ENCODE measurements around the gene CEP97.
"Not testable (repeated sequence)": the region's sequence is repeated elsewhere in the genome, so short reads cannot be mapped to it uniquely, and the experiment has no call there.

The CEP97 gene

DNA sequence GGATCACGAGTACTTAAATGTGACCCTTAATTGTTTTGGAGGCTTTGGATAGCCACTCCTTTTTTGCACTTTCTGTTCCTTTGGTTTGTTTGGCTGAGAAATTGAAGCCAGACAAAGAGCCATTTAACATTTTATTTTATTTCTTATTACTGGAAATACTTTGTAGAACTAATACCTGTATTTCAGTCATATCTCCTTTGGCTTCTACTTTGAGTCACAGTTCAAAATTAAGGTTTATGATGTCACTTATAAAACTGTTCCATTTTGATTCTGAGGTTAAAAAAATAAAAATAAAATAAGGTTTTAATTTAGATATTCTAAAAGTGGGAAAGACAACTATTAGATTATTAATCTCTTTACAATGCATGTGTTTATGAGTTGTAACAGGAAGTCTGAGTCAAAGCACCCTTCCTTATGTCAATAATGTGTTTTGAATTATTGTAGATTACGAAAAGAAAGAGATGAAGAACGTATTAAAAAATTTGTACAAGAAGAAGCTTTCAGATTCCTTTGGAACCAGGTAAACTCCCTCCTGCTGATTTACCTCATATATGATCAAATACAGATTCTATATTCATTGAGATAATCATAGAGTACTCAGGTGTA, 37.7 kb downstream of the CEP97 start:
- no peak for DNase-seq (ENCODE audit: low spot score)

DNA sequence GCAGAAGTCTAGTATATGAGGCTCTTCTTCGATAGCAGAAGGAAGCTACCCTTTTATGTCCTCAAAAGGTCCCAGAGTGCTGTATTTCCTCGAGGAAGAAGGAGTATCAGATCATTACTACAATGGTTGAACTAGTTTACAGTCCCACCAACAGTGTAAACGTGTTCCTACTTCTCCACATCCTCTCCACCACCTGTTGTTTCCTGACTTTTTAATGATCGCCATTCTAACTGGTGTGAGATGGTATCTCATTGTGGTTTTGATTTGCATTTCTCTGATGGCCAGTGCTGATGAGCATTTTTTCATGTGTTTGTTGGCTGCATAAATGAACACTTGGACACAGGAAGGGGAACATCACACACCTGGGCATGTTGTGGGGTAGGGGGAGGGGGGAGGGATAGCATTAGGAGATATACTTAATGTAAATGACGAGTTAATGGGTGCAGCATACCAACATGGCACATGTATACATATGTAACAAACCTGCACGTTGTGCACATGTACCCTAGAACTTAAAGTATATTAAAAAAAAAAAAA, 53.4 kb downstream of the CEP97 start:
- not testable (repeated sequence) for DNase-seq (ENCODE audit: low spot score)

DNA sequence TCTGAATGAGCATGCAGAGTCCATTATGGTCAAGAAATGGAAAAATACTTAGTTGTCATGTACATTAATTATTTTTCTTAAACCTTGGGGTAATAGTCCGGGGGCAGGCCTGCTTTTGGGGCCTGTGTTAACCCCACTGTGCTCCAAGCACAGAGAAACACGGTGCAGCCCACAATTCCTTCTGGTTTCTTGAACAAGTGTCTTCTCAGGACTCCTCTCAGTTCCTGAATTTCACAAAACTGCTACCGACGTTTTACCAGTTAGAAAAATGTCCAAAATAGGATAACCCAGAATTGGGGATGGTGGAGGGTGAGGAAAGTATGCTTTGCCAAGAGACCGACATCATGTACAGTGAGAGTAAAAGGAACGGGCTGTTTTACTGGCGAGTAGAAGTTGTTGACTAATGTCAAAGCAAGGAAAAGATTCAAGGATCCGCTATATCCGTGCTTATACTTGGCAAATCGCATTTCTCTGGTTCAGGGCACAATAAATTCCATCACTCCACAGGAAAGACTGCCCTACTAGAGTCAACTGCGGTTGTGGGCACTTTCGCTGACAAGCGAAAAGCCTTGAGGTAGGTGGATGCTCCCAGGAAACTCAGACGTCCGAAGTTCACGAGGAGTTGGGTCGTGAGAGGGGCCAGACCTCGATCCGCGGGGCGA, 54.1 kb downstream of the CEP97 start:
- DNase-seq (ENCODE audit: low spot score) = no peak

DNA sequence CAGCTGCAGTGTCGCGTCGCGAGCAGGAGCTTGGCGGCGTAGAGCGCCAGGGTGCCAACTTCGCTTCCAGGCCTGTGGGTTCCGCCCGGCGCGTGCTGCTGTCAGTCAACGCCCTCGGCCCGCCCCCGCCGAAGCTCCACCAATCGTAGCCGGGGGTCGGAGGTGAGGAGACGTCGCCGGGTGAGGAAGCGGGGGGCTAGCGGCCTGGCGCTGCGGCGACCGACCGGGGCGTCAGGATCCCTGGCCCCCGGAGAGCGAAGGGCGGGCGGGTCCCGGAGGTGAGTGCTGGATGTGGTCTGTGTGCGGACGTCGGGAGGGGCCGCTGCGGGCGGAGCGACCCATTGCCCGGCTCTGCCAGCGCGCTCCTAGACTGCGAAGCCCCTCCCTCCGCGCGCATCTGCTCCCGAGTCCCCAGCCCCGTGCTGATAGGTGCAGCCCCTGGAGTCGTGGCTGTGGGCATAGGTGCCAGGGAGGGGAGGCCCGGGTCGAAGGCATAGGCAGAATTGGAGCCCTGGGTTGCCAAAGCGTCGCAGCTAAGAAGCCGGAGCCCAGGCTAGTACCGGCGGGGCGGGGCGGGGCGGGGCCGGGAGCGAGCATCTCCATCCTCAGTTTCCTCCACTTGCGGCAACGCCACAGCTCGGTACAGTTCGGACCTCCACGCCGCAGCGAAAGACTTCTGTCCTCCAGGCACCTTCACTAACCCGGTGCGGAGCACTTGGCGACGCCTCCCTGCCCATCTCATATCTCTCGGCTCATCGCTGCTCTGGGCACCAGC, 54.8 kb downstream of the CEP97 start, which contains the start of gene NXPE3:
Gene NXPE3, plus strand, starts transcription at position 165 of the 775 bp plus-strand sequence. CDS start 6,386 bp downstream, outside the sequence.
- peak; percentile 93 for DNase-seq (ENCODE audit: low spot score)

DNA sequence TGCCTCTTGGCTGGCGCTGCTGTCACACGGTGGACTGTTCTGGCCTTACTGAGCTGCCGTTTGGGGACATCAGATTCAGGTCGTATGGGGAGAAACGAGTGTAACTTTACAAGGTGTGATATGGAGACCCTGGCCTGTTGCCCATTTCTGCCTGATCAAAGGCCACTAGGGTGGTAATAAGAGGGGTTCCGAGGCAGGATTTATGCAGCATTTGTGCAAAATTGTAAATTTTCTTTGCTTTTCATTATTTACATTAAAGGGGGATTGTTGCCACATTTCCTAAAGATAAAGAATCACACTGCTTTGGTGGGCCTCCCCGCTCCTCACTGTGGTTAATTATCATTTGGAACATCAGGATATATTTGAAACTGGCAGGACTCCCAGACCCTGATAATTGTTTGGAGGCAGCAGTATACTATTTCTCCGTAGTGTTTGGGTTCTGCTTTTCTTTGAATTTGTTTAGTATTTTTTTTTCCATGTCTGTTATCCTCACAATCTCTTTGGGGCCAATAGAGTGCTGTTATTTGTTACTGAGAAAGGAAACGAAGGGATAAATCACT, 55.5 kb downstream of the CEP97 start:
- no peak for DNase-seq (ENCODE audit: low spot score)

DNA sequence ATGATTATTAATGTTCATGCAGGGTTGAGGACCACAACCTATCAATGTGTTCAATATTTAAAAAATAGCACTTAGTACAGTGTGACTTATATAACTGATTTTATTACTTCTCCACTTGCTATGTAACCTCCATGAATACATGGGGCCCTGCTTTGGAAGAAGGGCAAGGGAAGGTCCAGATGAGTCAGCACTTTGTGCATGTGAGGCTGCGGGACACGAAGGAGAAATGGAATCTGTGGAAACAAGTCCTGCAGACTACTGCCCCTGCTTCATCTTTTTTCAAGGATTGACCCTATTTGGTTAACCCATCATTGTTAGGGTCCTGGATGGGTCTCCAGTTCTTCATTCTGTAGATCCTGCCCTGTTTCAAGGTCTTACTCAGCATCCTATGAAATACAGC, 56.2 kb downstream of the CEP97 start:
- DNase-seq (ENCODE audit: low spot score) = no peak

DNA sequence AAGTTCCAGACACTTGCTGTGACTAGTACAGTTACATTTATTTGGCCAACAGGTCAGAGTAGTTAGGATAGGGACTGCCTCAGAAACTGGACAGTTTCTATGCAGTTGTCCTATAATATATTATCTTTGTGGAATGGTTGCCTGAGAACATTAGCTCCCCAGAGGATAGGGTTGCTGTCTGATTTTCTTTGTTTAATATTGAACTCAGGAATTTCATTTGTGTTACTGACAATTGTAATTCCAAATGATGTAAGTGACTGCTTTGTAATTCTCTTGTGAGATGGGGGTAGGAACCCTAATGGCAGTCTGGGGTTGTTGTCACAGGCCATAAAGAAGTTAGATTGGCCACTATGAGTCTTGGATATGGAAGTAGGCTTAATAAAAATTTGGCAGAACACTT, 56.8 kb downstream of the CEP97 start:
- no peak for DNase-seq (ENCODE audit: low spot score)

DNA sequence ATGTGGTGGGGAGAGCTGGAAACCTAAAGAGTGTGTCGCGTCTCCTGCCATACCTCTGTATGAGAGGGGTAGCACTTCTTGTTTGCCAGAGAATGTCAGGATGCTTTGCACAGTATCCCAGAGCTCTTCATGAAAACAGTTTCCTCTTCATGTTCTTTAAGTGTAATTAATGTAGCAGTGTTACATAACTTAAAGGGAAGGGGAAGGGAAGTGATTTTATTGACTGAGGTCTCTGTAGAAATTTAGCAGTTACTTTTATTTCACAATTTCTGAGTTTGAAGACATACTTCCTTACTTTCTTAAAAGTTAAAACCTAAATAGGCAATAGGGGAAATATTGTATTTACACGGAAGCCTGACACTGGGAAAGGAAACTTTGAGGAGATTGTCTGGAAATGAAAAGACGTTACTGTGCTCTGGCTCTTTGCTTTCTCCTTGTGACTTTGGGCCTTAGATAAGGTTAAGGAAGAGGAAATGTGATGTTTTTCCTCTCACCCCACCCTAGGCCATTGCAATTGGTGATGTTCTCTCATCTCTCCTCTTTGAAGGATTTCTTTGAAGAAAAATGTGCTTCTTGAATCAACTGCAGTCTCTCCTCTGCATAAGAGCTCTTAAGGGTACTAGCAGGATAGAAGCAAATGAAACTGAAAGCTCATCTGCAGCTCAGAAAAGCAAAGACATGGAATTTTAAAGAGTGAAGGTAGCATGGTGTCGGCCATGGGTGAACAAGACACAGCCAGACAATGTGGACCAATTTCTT, 60.6 kb downstream of the CEP97 start:
- no peak for DNase-seq (ENCODE audit: low spot score)

DNA sequence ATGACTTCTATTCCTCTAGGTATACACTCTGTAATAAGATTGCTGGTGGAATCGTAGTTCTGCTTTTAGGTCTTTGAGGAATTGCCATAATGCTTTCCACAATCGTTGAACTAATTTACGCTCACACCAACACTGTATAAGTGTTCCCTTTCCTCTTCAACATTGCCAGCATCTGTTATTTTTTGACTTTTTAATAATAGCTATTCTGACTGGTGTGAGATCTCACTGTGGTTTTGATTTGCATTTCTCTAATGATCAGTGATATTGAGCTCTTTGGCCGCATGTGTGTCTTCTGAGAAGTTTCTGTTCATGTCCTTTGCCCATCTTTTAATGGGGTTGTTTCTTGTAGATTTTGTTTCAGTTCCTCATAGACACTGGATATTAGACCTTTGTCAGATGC, 67.4 kb downstream of the CEP97 start:
- no peak for DNase-seq (ENCODE audit: low spot score)

DNA sequence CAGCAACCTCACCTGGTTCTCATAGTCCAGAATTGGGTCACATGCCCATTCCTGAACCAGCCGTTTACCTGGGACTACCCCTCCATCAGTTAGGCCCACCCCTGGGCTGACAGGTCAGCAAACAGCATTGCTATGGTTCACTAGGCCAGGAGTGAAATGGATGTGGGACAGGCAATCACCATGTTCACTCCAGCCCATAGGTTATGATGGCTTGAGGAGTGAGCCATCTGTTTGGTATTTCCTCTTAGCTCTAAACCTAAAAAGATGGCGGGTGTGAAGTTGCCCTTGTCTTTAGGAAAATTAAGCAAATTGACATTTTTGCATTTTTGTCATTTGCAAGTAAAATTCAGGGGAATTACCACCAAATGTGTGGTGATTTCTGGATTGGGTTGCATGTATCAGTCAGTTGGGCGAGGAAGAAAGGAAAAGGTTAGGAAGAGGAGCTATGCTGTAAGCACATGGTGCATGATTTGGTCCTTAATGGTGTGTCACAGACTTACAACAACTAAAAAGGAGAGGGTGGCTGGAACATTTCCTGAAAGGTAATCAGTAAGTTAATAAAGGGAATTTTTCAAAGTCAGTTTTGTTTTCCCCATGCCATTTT, 71.8 kb downstream of the CEP97 start:
- no peak for DNase-seq (ENCODE audit: low spot score)

DNA sequence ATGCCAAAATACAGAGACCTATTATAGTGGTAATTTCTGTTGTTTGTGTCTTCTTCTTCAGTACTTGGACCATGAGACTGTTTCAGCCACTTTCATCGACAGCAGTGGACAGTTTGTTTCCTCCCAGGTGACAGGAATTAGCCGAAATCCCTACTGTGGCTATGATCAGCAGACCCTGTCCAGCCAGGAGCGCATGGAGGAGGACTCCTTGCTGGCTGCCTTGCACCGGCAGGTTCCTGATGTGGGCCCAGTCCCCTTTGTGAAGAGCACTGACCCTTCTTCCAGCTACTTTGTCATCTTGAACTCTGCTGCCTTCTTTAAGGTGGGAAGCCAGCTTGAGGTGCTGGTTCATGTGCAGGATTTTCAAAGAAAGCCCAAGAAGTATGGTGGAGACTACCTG, 76.8 kb downstream of the CEP97 start:
- DNase-seq (ENCODE audit: low spot score) = no peak

DNA sequence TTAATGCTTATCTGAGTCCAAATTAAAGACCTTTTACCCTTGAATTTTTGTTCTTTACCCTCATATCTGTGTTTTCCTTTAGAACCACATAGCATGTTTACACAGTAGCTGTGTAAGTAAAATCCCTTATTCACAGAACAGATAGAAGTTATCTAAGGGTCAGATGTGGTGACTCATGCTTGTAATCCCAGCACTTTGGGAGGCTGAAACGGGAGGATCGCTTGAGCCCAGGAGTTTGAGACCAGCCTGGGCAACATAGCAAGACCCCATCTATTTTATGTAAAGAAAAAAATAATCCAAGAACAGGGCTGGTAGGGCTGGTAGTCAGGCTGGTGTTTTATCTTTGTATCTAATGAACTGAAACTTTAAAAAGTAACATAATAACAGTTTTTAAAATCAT, 77.8 kb downstream of the CEP97 start:
- no peak for DNase-seq (ENCODE audit: low spot score)

DNA sequence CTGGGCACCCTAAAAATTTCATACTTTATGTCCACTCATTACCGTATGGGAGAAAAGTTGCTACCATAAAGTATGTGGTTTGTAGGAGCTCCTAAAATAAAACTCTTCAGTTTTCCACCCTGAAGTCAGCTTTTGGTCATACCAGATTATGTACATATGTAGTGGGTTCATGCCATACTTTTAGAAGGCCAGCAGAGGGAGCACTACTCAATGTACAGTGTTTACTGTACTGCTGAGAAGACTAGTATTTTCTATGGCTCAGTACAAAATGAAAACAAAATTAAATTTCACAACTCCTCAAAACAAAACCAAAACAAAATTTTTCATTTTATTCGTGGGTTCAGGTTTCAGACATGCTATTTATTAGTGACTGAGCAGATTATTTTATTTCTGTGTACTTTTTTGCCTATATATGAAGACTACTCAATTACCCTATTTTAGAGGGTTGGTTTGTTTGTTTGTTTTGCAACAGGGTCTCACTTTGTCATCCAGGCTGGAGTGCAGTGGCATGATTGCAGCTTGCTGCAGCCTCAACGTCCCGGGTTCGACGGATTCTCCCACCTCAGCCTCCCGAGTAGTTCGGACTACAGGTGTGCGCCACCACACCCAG, 78.9 kb downstream of the CEP97 start:
- DNase-seq (ENCODE audit: low spot score) = peak; percentile 76

DNA sequence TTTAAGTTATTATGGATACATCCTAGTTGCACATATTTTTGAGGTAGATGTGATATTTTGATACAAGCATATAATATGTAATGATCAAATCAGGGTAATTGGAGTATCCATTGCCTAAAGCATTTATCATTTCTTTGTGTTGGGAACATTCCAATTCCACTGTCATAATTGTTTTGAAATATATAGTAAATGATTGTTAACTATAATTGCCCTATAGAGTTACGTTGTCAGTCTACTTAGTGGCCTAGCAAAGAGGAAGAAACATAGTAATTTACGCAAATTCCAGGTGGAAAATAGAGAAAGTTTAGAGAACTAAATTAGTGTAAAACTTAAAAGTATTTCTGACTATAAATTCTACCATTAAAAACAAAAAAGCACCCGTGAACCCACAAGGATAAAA, 79.5 kb downstream of the CEP97 start:
- no peak for DNase-seq (ENCODE audit: low spot score)

DNA sequence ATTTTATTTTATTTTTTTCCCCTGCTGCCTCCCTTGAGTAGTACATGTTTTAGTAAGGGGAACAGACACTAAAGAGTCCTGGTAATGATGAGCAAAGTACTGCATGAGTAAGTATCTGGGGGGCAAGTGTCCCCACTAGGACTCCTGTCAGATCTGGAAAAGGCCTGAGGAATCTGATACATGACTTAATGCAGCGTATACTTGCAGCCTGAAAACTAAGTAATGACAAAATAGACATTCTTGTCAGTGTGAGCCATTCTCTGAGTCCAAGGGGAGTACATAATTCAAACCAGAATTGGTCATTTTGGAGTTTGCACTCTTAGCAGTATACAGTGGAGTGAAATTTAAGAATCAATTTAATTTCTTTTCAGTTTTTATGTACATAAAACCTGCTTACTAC, 82.1 kb downstream of the CEP97 start:
- DNase-seq (ENCODE audit: low spot score) = no peak

DNA sequence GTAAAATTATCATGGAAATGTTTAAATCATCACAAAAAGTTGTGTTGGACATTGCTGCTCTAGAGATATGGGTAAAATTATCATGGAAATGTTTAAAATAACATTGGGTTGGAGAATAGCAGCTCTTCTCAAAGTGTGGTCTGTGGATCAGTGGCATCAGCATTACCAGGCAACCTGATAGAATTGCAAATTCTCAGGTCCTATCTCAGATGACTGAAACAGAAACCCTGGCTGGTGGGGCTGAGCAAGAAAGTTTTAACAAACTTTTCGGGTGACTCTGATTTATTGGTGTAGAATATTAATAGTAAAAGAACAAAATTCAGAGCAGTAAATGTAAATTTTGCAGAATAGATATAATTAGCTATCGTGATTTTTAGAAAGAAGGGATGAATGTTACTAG, 83.5 kb downstream of the CEP97 start:
- DNase-seq (ENCODE audit: low spot score) = peak; percentile 46

DNA sequence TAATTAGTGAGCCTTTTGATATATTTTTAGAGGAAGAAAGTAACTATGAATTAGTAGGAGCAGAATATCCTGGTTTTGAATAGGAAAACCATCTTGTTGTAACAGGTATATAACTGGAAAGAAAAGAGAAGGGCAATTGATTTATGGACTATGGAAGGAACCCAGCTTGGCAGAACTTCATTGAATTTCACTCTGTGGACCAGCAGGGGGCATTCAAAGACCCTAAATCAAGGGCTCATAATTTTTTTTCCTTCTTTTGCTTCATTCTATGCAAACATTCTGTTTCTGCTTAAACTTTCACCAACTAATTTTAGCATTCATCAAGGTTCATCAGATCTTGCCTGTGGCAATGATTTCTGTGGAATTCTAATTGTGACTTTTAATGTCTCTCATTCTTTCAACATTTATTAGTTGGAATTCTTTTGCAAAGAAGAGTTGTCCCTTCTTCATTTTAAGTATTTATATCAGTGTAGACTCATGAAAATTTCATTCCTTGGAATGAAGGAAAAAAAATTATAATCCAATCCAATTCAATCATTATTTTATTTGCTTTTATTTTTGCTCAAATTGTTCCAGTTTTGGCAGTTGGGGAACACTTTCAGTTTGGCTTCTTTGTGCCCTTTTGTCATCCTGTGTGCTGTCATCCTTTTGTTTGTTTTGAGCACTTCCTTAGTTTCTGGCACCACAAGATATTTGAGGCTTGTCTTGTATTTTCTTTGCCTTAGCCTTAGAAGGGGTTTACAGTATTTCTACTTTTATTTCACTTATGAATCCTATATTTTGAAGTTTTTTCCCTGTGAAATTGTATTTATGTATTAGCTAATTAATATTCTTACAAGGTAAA, 85.0 kb downstream of the CEP97 start:
- DNase-seq (ENCODE audit: low spot score) = peak; percentile 53

DNA sequence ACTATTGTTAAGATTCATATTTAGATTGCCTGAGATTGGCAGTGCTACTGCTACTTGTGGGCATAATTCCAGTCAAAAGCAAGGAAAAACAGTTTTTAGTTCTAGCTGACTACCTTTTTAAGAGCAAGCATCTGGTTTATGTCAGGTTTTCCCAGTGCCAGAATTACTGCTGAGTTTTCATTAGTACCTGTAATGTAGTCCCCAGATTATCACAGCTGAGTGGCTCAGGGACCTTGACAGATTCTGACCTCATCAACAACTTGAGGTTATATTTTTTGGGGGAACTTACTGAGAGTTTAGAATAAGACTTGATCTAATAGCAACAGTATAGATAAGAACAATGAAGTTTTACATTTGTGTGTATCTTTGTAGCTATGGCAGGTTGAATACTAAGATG, 85.6 kb downstream of the CEP97 start:
- no peak for DNase-seq (ENCODE audit: low spot score)

DNA sequence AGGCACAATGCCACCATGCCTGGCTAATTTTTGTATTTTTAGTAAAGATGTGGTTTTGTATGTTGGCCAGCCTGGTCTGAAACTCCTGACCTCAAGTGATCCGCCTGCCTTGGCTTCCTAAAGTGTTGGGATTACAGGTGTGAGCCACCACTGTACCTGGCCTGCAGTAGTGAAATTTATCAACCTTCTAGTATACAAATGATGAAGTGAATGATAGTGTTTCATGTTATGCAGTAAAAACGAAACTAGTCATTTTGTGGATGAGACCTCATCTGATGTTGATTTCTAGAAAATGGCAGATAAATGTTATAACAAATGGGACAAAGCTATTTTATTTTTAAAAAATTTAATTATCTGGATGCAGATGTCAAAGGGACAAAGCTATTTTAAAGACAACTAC, 87.5 kb downstream of the CEP97 start:
- DNase-seq (ENCODE audit: low spot score) = peak; percentile 38

DNA sequence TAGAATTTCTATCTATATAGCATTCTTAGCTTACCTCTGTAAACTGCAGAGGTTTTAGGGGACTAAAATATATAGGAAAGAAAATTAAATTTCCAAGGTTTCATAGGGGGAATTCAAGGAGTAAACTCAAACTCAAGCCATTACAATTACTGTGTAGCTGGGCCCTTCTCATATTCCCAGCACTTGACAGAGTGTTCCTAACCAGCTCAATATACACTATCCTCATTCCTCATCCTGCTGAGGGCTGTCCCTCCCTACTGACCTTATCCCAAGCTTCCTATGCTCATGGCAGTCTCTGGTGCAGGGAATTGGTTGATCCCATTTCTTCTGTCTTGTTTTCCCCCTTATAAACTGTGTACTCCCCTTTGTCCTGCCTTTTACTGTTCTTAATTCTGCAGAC, 88.5 kb downstream of the CEP97 start:
- DNase-seq (ENCODE audit: low spot score) = no peak

Data from activated CD4-positive, alpha-beta T cell treated with anti-CD3 and anti-CD28 coated beads, Interleukin-2, Interleukin-4, amounts not matched to agents 100 ng/mL and 50 ng/mL, durations not matched to agents 16 hours and 8 hours (primary cell).